ENCODE data around the gene NMUR1.

The NMUR1 gene

GRCh38 chr2:231482806-231483391 lies 47.3 kb downstream of the NMUR1 start:
- DNase-seq, result no peak

- DNase-seq, result no peak
These were observed 49.5 kb downstream of the NMUR1 start for GRCh38 chr2:231480781-231481180.

GRCh38 chr2:231479455-231479854 lies 50.8 kb downstream of the NMUR1 start:
- DNase-seq, result no peak

GRCh38 chr2:231476920-231477319 lies 53.3 kb downstream of the NMUR1 start:
- DNase-seq, result no peak

DNA sequence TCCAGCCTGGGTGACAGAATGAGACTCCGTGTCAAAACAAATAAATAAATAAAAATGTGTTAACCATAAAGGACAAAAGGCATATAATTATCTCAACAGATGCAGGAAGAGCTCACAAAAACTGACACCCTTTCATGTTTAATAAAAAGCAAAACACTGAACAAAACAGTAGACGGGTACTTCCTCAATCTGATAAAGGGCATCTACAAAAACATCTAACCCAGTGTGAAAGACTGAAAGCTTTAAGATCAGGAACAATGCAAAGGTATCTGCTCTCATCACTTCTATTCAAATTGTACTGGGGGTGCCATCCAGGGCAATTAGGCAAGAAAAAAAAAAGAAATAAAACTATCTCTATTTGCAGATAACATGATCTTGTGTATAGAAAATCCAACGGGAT lies 54.3 kb downstream of the NMUR1 start:
- no peak for DNase-seq
